CD14-positive monocyte (primary cell): ENCODE measurements around the gene KCNK3. TPM values are rescaled to one million over a fixed set of nuclear protein-coding genes. Genes with fewer than 3 reads are reported as not detected.

Experiments
- DNase-seq, 3 donors: peaks; one replicate each; pipeline ENCODE4 v3.0.0-alpha.2; 2011 to 2022
- H2AFZ ChIP-seq: 2 replicates; pipeline ENCODE4 v1.6.0; 2012; ENCODE audit warnings: mild to moderate bottlenecking, low read depth, low read length, inconsistent platforms; ENCODE audit not compliant: insufficient read depth, poor library complexity, severe bottlenecking
- H3K27ac ChIP-seq, 2 donors: 1 replicate in 1 of 2; 2 replicates in 1 of 2; pipeline ENCODE4 v1.5.1; 2012 to 2013; ENCODE audit warnings: low read length in 2 of 2, control low read depth in 1 of 2, inconsistent platforms in 1 of 2, low read depth in 1 of 2, mild to moderate bottlenecking in 1 of 2
- H3K27me3 ChIP-seq, 2 donors: one replicate each; pipeline versions ENCODE4 v1.6.0 to v1.6.1; 2011 to 2013; ENCODE audit warnings: low read length in 2 of 2; ENCODE audit not compliant: control insufficient read depth in 2 of 2, insufficient read depth in 2 of 2
- H3K36me3 ChIP-seq, 2 donors: replicated peaks in 1 of 2; 1 replicate in 1 of 2; 2 replicates in 1 of 2; pipeline versions ENCODE4 v1.5.1 to v1.6.1; 2012 to 2013; ENCODE audit warnings: low read length in 2 of 2, control low read depth in 1 of 2, inconsistent platforms in 1 of 2, mild to moderate bottlenecking in 1 of 2; ENCODE audit not compliant: insufficient read depth in 2 of 2, control insufficient read depth in 1 of 2
- H3K4me1 ChIP-seq, 2 donors: 1 replicate in 1 of 2; 2 replicates in 1 of 2; pipeline versions ENCODE4 v1.5.1 to v1.6.1; 2012 to 2013; ENCODE audit warnings: low read length in 2 of 2, control low read depth in 1 of 2, inconsistent platforms in 1 of 2, mild to moderate bottlenecking in 1 of 2, moderate library complexity in 1 of 2; ENCODE audit not compliant: insufficient read depth in 2 of 2, control insufficient read depth in 1 of 2
- H3K4me2 ChIP-seq: replicated peaks from 2 replicates; pipeline ENCODE3; 2012; ENCODE audit warnings: low read length, moderate library complexity, mild to moderate bottlenecking; ENCODE audit not compliant: poor library complexity, severe bottlenecking; ENCODE audit errors: extremely low read depth
- H3K4me3 ChIP-seq, 3 experiments: fragments of 200-600 bp in 1 of 3; sonication (generic) in 1 of 3; replicated peaks in 1 of 3; 1 replicate in 2 of 3; 2 replicates in 1 of 3; pipeline ENCODE4 v1.5.1; 2011 to 2013; ENCODE audit warnings: low read length in 3 of 3, mild to moderate bottlenecking in 3 of 3, control low read depth in 2 of 3, low read depth in 2 of 3, inconsistent platforms in 1 of 3, moderate library complexity in 1 of 3
- H3K79me2 ChIP-seq: 2 replicates; pipeline ENCODE4 v1.6.0; 2012; ENCODE audit warnings: mild to moderate bottlenecking, control low read depth, inconsistent platforms, low read length, moderate library complexity; ENCODE audit not compliant: insufficient read depth
- H3K9ac ChIP-seq: 2 replicates; pipeline ENCODE4 v1.6.0; 2017; ENCODE audit warnings: low read length, mild to moderate bottlenecking; ENCODE audit not compliant: insufficient read depth, poor library complexity, severe bottlenecking
- H3K9me3 ChIP-seq, 2 donors: replicated peaks in 1 of 2; 1 replicate in 1 of 2; 2 replicates in 1 of 2; pipeline versions ENCODE4 v1.5.1 to v1.6.1; 2012 to 2013; ENCODE audit warnings: low read length in 2 of 2, control low read depth in 1 of 2; ENCODE audit not compliant: control insufficient read depth in 1 of 2, insufficient read depth in 1 of 2
- H4K20me1 ChIP-seq: 2 replicates; pipeline ENCODE4 v1.6.0; 2012; ENCODE audit warnings: mild to moderate bottlenecking, low read length, control low read depth, moderate library complexity; ENCODE audit not compliant: insufficient read depth
- H3K27ac Mint-ChIP-seq, 7 donors: one replicate each; pipeline ENCODE4 v1.8.0; 2020; ENCODE audit warnings: mild to moderate bottlenecking in 7 of 7, mixed read lengths in 7 of 7, moderate library complexity in 6 of 7, inconsistent platforms in 2 of 7
- H3K27me3 Mint-ChIP-seq, 3 donors: one replicate each; pipeline ENCODE4 v1.8.0; 2021 to 2022; ENCODE audit warnings: low read depth in 3 of 3, mild to moderate bottlenecking in 3 of 3, mixed read lengths in 3 of 3, moderate library complexity in 3 of 3, inconsistent platforms in 1 of 3
- H3K36me3 Mint-ChIP-seq, 2 donors: one replicate each; pipeline ENCODE4 v1.8.0; 2020; ENCODE audit warnings: mixed read lengths in 2 of 2, inconsistent platforms in 1 of 2, mild to moderate bottlenecking in 1 of 2
- H3K4me1 Mint-ChIP-seq: one replicate; pipeline ENCODE4 v1.8.0; 2020; ENCODE audit warnings: mild to moderate bottlenecking, mixed read lengths
- H3K4me3 Mint-ChIP-seq, 2 donors: one replicate each; pipeline ENCODE4 v1.8.0; 2020; ENCODE audit warnings: mild to moderate bottlenecking in 2 of 2, mixed read lengths in 2 of 2, moderate library complexity in 1 of 2
- H3K9me3 Mint-ChIP-seq, 7 donors: one replicate each; pipeline ENCODE4 v1.8.0; 2020 to 2022; ENCODE audit warnings: mixed read lengths in 7 of 7, mild to moderate bottlenecking in 6 of 7, moderate library complexity in 6 of 7, inconsistent platforms in 2 of 7
- WGBS: methylation state at CpG from one replicate; pipeline ENCODE4 v1.1.5; 2013; ENCODE audit warnings: missing lambda C conversion rate; ENCODE audit not compliant: insufficient coverage; 5-methylcytosine and 5-hydroxymethylcytosine counted together
- intact Hi-C, 2 donors: fragments of 100-400 bp; cut with micrococcal nuclease; formaldehyde crosslinking; loops; one replicate each; pipeline versions ENCODE4 v1.15.0 to v1.15.1; 2023
- polyA plus RNA-seq, 3 donors: library from polyadenylated mRNA; depleted of rRNA in 1 of 3; unstranded in 2 of 3; stranded (reverse) in 1 of 3; fragments of 300-500 nt in 2 of 3; fragments of >200 nt in 1 of 3; fragmentation: Illumina TruSeq in 2 of 3; gene quantifications; 1 replicate in 2 of 3; 2 replicates in 1 of 3; pipeline ENCODE4 v1.2.3, GENCODE V29; 2012 to 2021
- TF ChIP-seq, protein P1 (sequence below): fragments of 200-600 bp; IDR thresholded peaks from one replicate; pipeline ENCODE4 v1.8.0; 2022; ENCODE audit warnings: antibody characterized with exemption, mild to moderate bottlenecking

KCNK3 gene
- polyA plus RNA-seq, 3 donors, result not detected

DNA sequence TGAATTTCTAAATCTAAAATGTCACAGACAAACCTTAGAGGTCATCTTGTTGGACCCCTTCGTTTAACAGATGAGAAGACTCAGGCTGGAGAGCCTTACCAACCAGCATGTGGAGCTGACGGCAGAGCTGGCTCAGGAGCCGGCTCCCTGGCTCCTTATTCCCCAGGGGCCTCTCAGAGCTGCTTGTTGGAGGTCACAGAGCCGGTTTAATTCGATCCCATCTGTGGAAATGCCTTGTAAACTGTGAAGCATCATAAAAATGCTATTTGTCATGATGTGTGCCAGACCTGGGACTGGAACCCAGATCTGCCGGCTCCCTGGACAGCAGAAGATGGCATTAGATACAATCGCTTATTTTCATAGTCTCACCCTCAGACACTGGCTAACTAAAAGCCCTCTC lies 43.2 kb upstream of the KCNK3 start:
- TF ChIP-seq, protein P1, sequence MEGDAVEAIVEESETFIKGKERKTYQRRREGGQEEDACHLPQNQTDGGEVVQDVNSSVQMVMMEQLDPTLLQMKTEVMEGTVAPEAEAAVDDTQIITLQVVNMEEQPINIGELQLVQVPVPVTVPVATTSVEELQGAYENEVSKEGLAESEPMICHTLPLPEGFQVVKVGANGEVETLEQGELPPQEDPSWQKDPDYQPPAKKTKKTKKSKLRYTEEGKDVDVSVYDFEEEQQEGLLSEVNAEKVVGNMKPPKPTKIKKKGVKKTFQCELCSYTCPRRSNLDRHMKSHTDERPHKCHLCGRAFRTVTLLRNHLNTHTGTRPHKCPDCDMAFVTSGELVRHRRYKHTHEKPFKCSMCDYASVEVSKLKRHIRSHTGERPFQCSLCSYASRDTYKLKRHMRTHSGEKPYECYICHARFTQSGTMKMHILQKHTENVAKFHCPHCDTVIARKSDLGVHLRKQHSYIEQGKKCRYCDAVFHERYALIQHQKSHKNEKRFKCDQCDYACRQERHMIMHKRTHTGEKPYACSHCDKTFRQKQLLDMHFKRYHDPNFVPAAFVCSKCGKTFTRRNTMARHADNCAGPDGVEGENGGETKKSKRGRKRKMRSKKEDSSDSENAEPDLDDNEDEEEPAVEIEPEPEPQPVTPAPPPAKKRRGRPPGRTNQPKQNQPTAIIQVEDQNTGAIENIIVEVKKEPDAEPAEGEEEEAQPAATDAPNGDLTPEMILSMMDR, result no peak

GRCh38 chr2:26649992-26650712 lies 42.4 kb upstream of the KCNK3 start:
- Mint-ChIP-seq H3K27me3 (peaks cover 10 to 16% (median 11%) of the 10 kb centered on the region in 3 donors), H3K4me1 (peaks cover 4% of the 10 kb centered on the region), H3K9me3 (no peaks in the 10 kb centered on the region), H3K27ac (no peak overlapping the region), H3K4me3 (no peak overlapping the region), H3K36me3 (no peaks in the 10 kb centered on the region)
- Histone ChIP-seq H3K4me1 (no peaks in the 10 kb centered on the region), H3K79me2 (no peaks in the 10 kb centered on the region), H3K9ac (no peak overlapping the region), H3K27me3 (peaks cover 0 to 4% of the 10 kb centered on the region in 2 donors), H3K4me3 (no peak overlapping the region), H3K36me3 (no peaks in the 10 kb centered on the region), H2AFZ (no peak overlapping the region), H3K27ac (no peak overlapping the region), H4K20me1 (no peaks in the 10 kb centered on the region), H3K9me3 (no peaks in the 10 kb centered on the region), H3K4me2 (no peak overlapping the region)
- 84% methylated on average over 9 of the region's 12 CpGs for WGBS
- TF ChIP-seq, protein P1, result no peak
- intact Hi-C loops, result no loop called here
- DNase-seq, result no peak

More for the DNA sequence above, 43.2 kb upstream of the KCNK3 start:
- no peak overlapping the region for H3K27ac Mint-ChIP-seq
- H3K9ac ChIP-seq, result no peak overlapping the region
- no peak for DNase-seq
- no peaks in the 10 kb centered on the region for H3K36me3 ChIP-seq
- H3K4me3 ChIP-seq, result no peak overlapping the region
- H3K9me3 Mint-ChIP-seq, result no peaks in the 10 kb centered on the region
- H3K9me3 ChIP-seq, result no peaks in the 10 kb centered on the region
- no peak overlapping the region for H2AFZ ChIP-seq
- no peaks in the 10 kb centered on the region for H3K79me2 ChIP-seq
- H3K36me3 Mint-ChIP-seq, result no peaks in the 10 kb centered on the region
- H3K4me1 Mint-ChIP-seq, result peaks cover 4% of the 10 kb centered on the region
- H3K27me3 Mint-ChIP-seq, result peaks cover 11 to 22% (median 17%) of the 10 kb centered on the region in 3 donors
- WGBS, result 88% methylated on average over 4 of the region's 7 CpGs
- intact Hi-C loops, result no loop called here
- H3K4me3 Mint-ChIP-seq, result no peak overlapping the region
- no peak overlapping the region for H3K4me2 ChIP-seq
- peaks cover 0 to 7% of the 10 kb centered on the region in 2 donors for H3K27me3 ChIP-seq
- H4K20me1 ChIP-seq, result no peaks in the 10 kb centered on the region
- no peak overlapping the region for H3K27ac ChIP-seq
- no peaks in the 10 kb centered on the region for H3K4me1 ChIP-seq
